ENCODE data around the gene IL4R.

Gene IL4R

GRCh38 chr16:27386674-27387073 lies 72.9 kb downstream of the IL4R start:
- H3K27me3 ChIP-seq (ENCODE audit: insufficient read depth, low read depth), result no peaks in the 10 kb centered on the region
- H4K20me1 ChIP-seq (ENCODE audit: insufficient read depth), result no peaks in the 10 kb centered on the region
- H3K36me3 ChIP-seq (ENCODE audit: insufficient read depth), result no peaks in the 10 kb centered on the region
- no peak overlapping the region for H3K27ac ChIP-seq
- H3K4me2 ChIP-seq, result no peak overlapping the region
- no peaks in the 10 kb centered on the region for H3K79me2 ChIP-seq (ENCODE audit: insufficient read depth, low read depth)
- no peak overlapping the region for H2AFZ ChIP-seq (ENCODE audit: low read depth)
- no peak overlapping the region for H3K4me3 ChIP-seq (IDR thresholded peaks at IDR 0.05; ENCODE audit: insufficient read depth, low read depth, low read length)
- H3K9ac ChIP-seq, result no peak overlapping the region
- TF ChIP-seq CTCF (conservative IDR thresholded peaks at IDR 0.05; ENCODE audit: low read depth, low read length), result no peak
- peaks cover 36% of the 10 kb centered on the region for H3K4me1 ChIP-seq (ENCODE audit: low read depth, poor library complexity, severe bottlenecking)

GRCh38 chr16:27387724-27388123 lies 74.0 kb downstream of the IL4R start:
- Histone ChIP-seq H3K27ac (no peak overlapping the region; the same call in 1 of the 2 replicates), H3K4me1 (ENCODE audit: low read depth, poor library complexity, severe bottlenecking) (peaks cover 34% of the 10 kb centered on the region), H3K36me3 (ENCODE audit: insufficient read depth) (no peaks in the 10 kb centered on the region), H3K4me2 (peak overlapping the region; percentile 44; the same call in 1 of the 2 replicates), H3K4me3 (IDR thresholded peaks at IDR 0.05; ENCODE audit: insufficient read depth, low read depth, low read length) (no peak overlapping the region), H2AFZ (ENCODE audit: low read depth) (no peak overlapping the region), H3K79me2 (ENCODE audit: insufficient read depth, low read depth) (no peaks in the 10 kb centered on the region), H3K27me3 (ENCODE audit: insufficient read depth, low read depth) (no peaks in the 10 kb centered on the region), H4K20me1 (ENCODE audit: insufficient read depth) (no peaks in the 10 kb centered on the region), H3K9ac (no peak overlapping the region)
- no peak for TF ChIP-seq CTCF (conservative IDR thresholded peaks at IDR 0.05; ENCODE audit: low read depth, low read length)

- no peak overlapping the region for H3K9ac ChIP-seq
- no peaks in the 10 kb centered on the region for H3K36me3 ChIP-seq (ENCODE audit: insufficient read depth)
- H3K4me2 ChIP-seq, result peak overlapping the region; percentile 44
- no peak for TF ChIP-seq CTCF (conservative IDR thresholded peaks at IDR 0.05; ENCODE audit: low read depth, low read length)
- no peaks in the 10 kb centered on the region for H4K20me1 ChIP-seq (ENCODE audit: insufficient read depth)
- H3K27ac ChIP-seq, result peak overlapping the region; percentile 54
- no peaks in the 10 kb centered on the region for H3K27me3 ChIP-seq (ENCODE audit: insufficient read depth, low read depth)
- H3K4me3 ChIP-seq (IDR thresholded peaks at IDR 0.05; ENCODE audit: insufficient read depth, low read depth, low read length), result no peak overlapping the region
- H3K79me2 ChIP-seq (ENCODE audit: insufficient read depth, low read depth), result no peaks in the 10 kb centered on the region
- H2AFZ ChIP-seq (ENCODE audit: low read depth), result peak overlapping the region; percentile 7; the same call in 1 of the 2 replicates
- peaks cover 34% of the 10 kb centered on the region for H3K4me1 ChIP-seq (ENCODE audit: low read depth, poor library complexity, severe bottlenecking)
Observed at GRCh38 chr16:27389272-27389961, 75.6 kb downstream of the IL4R start.

- peak overlapping the region; percentile 54 for H3K27ac ChIP-seq
- H3K4me1 ChIP-seq (ENCODE audit: low read depth, poor library complexity, severe bottlenecking), result peaks cover 34% of the 10 kb centered on the region
- H3K79me2 ChIP-seq (ENCODE audit: insufficient read depth, low read depth), result no peaks in the 10 kb centered on the region
- H3K4me3 ChIP-seq (IDR thresholded peaks at IDR 0.05; ENCODE audit: insufficient read depth, low read depth, low read length), result no peak overlapping the region
- TF ChIP-seq CTCF (conservative IDR thresholded peaks at IDR 0.05; ENCODE audit: low read depth, low read length), result no peak
- no peak overlapping the region for H2AFZ ChIP-seq (ENCODE audit: low read depth)
- H3K27me3 ChIP-seq (ENCODE audit: insufficient read depth, low read depth), result no peaks in the 10 kb centered on the region
- no peaks in the 10 kb centered on the region for H3K36me3 ChIP-seq (ENCODE audit: insufficient read depth)
- no peaks in the 10 kb centered on the region for H4K20me1 ChIP-seq (ENCODE audit: insufficient read depth)
- peak overlapping the region; percentile 44; the same call in 1 of the 2 replicates for H3K4me2 ChIP-seq
- H3K9ac ChIP-seq, result no peak overlapping the region
Observed at GRCh38 chr16:27390151-27390550, 76.4 kb downstream of the IL4R start.

Data from KMS-11 (cell line).